GM19372 (cell line): Measurements from ENCODE around the gene MOV10L1.
"Not testable (repeated sequence)": the region's sequence is repeated elsewhere in the genome, so short reads cannot be mapped to it uniquely, and the experiment has no call there.

Experiments
- ATAC-seq: cut with Tn5 transposase; IDR thresholded peaks from one replicate; pipeline ENCODE4 v1.9.1; 2021; ENCODE audit warnings: mild to moderate bottlenecking, low read depth, moderate library complexity; ENCODE audit not compliant: unreplicated experiment

The MOV10L1 gene

DNA sequence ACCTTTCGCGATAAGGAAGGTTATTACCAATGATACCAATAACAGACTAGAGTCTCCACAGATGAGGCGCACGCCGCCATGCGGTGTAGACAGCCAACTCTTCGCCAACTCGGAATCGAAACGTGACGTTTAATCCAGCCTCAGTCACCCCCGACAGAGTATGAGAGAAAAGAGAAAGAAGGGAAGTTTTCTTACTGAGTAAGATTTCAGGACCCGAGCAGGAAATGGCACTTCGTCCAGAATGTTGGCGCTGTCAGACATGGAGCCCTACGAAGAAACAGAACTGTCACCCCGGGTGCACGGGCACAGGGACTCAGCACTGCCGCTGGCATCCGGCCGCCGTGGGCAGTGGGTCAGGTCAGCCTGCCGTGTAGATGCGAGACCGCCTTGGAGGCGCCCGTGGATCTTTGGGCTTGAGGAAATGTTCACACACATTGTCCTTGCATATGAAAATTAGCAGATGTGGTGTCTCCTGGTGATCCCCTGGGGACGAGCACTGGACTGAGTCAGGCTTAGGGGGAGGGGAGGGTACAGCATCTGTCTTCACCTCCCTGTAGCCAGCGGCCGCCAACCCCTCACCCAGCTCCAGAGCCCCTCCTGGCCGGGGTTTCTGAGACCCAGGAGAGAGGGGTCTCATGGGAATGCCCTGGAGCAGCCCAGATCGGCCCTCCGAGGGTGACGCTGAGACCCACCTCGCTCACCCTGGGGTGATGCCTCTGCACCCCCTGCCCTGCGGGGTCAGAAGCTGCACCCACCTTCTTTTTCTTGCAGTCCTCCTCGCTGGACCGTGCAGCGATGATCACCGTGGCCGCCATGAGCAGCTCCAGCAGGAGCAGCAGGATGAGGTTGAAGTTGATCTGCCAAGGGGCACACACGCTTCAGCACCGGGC, 12.9 kb upstream of the MOV10L1 start:
- ATAC-seq, result no peak

DNA sequence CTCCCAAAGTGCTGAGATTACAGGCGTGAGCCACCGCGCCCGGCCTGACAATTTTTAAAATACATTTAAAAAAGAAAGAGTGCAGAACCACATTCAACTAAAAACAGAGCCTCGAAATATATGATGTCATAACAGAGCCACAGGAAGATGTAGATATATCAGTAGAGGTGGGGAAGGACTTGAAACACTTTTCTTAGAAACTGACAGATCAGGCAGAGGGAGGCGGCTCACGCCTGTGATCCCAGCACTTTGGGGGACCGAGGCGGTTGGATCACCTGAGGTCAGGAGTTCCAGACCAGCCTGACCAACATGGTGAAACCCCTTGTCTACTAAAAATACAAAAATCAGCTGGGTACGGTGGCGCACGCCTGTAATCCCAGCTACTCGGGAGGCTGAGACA, 11.6 kb upstream of the MOV10L1 start:
- ATAC-seq, result no peak

DNA sequence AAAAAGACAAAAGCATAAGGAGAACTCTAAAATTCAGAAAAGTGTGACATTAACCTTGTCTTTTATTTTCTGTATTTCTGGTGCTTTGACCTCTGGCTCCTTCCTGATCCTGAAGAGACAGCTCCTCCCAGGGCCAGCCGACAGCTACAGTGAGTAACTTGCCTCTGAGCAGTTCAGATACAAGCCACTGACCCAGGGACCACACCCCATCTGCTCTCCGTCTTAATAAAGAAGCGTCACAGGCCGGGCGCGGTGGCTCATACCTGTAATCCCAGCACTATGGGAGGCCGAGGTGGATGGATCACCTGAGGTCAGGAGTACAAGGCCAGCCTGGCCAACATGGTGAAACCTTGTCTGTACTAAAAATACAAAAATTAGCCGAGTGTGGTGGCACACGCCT, 11.0 kb upstream of the MOV10L1 start:
- no peak for ATAC-seq

DNA sequence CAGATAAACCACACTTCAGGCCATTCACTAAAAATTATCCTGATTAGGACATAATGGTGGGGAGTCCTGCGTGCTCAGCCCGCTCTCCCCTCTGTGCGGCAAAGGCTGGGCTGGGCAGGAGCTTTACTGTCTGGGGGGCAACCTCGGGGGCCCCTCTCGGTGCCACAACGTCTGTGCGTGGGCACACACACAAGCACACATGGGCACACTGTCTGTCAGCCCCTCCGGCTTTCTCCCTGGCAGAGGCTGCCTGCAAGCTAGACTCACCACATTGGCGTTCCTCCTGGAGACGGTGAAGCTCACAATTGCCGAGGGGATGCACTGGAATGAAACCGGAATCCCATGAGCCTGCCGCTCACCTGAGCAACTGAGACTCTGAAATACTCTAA, 9.7 kb upstream of the MOV10L1 start:
- ATAC-seq, result no peak

DNA sequence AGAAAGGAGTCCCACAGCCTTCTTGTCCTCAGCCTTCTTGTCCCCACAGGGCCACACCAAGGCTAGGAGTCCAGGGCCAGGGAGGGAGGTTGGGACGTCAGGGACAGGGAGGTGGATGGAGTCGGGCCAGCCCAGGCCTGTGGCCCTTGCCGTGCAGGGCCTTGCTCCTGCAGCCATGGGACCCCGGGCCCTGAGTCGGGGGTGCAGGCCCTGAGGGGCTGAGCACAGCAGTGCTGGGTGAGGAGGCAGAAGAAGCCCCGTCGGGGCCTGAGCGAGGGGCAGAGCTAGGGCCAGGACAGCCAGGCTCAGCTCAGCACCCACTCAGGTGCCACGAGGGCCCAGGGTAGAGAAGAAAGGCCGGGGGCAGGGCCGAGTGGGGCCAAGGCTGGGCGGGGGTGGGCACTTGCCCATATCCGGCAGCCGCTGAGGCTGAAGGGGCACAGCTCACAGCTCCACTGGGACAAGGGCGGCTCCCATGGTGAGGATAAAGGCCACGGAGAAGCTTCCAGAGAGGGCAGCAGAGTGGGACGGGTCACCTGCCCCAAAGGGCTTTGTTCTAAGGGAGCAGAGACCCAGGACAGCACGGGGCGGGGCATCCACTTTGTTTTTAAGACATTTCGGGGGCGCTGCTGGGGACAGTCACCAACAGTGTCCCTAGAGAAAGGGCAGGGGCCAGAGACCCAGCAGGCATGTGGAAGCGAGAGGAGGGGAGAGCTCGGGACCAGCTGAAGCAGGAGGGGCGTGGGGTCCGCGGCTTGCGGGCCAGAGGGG, 8.2 kb upstream of the MOV10L1 start:
- ATAC-seq, result no peak

DNA sequence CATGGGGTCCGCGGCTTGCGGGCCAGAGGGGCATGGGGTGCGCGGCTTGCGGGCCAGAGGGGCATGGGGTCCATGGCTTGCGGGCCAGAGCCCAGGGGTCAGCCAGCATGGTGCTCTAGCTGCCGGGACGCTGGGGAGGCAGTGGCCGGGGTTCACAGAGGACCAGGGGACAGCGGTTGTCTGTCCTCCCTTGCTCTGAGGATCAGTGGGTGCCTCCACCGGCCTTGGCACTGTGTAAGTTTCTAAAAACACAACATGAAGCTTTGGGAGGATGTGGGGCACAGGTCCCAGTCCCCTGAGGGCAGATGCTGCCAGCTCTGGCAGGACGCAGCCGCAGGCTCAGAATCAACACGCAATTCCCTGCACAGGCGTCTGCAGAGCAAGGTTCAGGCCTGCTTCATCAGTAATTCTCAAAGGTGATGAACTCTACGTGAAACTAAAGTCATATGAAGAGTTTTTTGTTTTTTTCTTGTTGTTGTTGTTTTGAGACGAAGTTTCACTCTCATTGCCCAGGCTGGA, 7.5 kb upstream of the MOV10L1 start:
- ATAC-seq, result no peak

DNA sequence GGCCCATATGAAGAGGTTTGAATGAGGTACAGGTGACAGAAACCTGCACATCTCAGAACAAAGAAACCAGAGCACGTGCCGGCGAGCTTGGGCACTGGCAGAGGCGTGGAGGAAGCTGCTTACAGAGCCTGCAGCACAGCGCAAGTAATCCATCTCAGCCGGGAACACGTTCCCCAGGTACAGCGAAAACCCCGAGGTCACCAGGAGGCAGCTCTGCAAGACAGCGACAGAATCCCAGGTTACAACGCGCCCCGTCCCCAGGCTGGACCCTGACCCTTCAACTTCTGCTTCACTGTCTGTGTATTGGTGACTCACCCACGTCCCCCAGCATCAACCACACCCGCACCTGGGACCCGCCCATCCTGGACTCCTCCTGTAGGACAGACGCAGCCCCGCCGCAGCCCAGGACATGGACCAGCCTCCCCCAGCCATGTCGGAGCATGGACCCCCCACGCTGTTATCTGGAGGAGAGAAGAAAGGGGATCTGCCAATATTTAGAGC, 6.8 kb upstream of the MOV10L1 start:
- no peak for ATAC-seq

DNA sequence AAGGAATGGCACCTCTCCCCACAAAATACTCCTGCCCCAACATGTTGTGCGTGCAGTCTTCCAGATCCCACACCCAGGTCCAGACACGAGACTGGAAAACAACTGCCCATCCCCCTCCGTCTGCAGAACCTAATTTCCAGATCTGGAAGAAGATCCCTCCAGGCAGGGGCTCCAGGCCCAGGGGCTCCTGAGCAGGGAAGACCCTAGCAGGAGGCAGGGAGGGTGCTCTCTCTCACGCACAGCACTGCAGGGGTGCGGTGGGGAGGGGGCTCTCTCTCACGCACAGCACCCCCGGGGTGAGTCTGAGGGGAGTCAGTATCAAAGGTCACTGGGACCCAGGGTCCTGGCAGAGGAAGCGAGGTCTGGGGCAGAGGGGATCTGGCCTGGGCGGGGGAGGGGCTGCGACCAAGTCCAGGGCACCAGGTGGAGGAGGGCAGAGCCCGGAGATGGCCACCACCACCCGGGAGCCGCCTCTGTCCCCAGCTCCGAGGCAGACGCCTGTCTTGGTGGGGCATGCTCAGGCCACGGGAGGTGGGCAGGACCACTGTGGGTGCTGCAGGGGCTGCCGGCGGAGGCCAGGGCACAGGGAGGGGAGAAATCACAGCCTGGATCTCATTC, 6.2 kb upstream of the MOV10L1 start:
- no peak for ATAC-seq

DNA sequence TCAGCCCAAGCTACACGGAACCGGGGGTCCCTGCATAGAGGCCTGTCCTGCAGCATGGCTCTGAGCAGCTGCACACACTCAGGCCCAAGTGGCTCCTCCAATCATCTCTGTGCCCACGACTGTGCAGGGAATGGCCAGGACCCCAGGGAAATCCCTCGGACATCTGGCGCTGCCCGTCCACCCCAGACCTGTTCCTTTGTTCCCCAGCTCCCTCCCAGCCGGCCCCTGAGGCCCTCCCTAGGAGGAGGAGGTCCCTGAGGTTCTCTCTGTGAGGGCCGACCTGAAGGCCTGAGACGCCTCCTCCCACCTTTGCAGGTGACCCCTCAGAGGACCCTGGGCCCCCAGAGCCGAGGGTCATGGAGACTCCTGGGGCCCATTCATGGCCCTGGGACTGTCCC, 5.7 kb upstream of the MOV10L1 start:
- ATAC-seq, result no peak

DNA sequence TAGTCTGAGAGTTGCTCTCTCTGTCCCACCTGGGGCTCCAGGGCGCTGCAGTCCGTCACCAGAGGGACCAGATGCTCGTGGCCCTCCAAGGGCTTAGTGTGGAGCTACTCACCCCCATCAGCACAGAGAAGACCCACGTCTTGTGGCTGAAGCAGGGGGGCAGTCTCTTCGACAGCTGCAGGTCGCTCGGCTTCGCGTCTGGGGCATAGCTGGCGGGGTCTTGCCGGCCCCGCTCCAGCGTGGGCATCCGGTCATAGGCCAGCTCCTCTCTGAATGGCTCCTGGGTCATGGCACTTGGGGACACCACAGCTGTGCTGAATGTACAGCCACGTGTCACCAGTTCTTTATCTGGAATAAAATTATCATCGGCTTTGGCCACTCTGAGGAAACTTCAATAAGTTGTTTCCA, 5.2 kb upstream of the MOV10L1 start:
- ATAC-seq, result no peak

DNA sequence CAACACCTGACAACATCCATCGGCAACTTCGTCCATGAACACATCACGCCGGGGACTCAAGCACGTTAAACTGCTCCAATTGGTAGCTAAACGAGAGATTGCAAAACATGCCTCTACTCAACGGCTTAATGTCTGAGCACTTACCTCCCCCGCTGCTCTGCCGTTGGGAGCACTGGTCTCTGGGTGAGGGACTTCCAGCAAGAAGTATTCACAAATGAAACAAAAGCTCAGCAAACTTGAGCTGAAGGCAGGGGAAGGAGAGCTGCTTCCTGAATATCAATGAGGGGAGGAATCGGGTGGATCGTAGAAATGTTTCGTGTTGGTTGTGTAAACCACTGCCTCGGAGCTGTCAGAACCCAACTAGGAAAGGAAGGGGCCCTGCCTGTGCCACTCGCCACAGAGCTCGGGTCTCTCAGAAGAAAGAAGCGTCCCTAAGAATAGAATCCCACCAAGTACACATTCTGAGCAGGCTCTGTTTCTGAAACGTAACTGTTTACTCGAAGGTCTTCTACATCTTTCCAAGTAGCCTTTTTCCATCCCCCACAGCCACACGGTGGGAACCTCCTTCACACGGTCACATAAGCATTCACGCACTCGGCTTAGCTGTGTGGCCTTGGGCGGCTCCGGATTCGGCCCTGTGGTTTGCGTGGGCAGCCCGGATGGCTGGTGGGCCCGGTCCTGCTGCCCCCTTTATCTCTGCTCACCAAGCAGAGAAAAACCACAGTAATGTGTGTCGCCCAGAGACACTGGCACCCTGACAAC, 4.4 kb upstream of the MOV10L1 start, which contains the start of gene MLC1:
MLC1 (minus strand) TSS at position 216 of the 762 bp plus-strand sequence. CDS start 524 bp downstream, outside the sequence.
- ATAC-seq, result no peak

DNA sequence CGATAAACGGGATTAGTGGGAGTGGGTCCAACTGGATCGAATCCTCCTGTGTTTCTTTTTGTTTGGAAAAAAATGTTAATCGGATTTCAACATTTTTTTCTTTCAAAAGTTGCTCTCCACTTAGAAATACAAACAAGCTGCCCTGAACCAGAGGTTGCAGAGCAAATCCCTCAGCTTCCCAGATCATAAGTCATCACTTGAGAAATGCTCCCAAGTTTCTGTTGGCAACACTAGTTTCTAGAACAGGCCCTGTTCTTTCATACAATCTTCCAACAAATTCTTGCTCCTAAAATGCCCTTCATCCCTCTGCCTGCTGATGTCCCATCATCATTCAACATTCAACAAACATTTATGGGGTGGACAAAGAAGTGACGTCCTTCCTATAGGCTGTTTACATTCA, 3.3 kb upstream of the MOV10L1 start:
- ATAC-seq, result no peak

DNA sequence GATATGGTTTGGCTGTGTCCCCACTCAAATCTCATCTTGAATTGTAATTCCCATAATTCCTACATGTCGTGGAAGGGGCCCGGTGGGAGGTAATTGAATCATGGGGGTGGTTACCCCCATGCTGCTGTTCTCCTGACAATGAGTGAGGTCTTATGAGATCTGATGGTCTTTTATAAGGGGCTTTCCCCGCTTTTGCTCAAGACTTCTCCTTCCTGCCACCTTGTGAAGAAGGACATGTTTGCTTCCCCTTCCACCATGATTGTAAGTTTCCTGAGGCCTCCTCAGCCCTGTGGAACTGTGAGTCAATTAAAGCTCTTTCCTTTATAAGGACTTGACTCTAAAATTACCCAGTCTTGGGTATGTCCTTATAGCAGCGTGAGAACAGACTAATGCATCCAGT, 2.8 kb upstream of the MOV10L1 start:
- not testable (repeated sequence) for ATAC-seq

DNA sequence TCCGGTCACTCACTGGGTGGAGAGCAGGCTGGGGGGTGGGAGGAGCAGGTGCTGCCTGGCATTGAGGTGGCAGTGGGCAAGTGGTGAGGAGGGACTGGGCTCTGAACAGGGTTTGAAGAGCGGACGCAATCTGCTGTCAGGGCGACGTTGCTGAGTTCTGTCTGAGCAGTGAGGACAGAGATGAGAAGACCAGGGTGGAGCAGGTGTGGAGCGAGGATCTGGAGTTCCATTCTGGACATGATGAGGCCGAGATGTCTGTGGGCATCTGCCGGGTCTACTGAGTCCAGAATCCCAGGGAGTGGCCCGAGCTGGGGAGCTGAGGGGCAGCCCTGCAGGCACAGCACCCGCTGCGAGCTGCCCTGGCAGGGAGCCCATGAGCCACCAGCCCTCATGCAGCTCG, 2.2 kb upstream of the MOV10L1 start:
- ATAC-seq, result no peak

DNA sequence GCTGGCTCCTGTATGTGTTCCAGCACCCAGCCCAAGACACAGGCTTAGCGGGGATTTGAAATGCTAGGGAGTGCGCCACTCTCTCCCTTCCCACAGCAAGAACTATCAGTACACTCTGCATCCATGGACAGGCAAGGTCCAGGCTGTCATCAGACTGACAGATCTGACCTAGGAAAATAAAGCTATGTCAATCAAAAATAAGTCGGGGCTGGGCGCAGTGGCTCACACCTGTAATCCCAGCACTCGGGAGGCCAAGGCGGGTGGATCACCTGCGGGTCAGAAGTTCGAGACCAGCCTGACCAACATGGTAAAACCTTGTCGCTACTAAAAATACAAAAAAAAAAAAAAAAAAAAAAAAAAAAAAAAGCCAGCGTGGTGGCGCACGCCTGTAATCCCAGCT, 1.7 kb upstream of the MOV10L1 start:
- no peak for ATAC-seq

DNA sequence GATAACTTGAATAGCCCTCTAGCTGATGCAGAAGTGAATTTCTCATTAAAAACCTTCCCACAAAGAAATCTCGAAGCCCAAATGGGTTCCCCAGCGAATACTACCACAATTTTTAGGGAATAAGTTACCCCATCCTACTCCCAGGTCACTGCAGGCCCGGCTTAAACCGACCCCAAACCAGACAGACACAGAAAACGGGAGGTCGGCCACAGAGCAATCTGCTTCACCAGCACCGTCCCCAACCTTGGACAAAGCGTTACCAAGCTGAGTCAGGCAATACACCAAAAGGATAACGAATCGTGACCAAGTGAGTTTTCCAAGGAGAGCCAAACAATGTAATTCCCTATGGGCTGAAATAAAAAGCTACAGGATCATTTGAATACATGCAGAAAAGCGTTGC, 575 bp upstream of the MOV10L1 start:
- no peak for ATAC-seq

DNA sequence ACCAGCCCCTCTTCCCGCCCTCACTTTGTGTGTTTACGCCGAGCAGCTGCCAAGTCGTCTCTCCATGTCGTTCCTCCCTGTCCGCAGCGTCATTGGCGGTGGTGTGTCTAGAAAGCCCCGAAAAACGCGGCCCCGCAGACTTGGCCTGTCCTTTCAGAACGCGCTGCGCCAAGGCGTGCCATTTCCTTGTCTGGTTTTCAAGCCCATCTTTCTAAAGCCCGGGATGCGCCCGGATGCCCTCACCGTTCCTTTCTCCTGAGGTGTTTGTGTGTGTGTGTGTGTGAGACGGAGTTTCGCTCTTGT, 557 bp downstream of the MOV10L1 start:
- no peak for ATAC-seq

DNA sequence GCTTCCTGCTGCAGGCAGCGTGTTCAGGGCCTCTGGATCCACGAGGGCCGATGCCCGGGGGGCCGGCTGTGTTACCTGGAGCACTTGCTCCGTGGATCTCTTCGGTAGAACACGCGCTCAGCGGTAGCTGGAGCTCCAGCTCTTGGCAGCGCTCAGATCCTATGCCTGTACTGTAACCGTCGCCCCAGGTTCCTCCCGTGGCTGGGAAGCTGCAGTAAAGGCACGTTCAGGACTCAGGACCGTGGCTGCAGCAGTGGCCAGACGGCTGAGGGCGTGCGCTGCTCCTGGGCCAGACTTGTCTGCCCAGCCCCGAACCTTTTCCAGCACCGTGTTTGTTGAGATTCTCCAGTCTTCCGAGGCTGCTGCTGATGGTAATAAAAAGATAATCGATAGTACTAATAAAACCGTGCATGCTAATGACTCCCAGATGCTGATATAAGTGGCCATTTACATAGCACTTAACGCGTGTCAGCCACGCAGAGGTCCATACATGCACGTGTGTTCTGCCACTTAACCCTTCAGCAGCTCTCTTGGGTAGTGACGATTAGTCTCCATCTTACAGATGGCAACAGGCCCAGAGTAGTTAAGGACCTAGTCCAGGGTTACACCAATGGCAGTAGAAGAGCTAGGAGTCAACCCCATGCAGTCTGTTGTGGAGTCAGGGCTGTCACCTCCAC, 1.4 kb downstream of the MOV10L1 start:
- ATAC-seq, result no peak

DNA sequence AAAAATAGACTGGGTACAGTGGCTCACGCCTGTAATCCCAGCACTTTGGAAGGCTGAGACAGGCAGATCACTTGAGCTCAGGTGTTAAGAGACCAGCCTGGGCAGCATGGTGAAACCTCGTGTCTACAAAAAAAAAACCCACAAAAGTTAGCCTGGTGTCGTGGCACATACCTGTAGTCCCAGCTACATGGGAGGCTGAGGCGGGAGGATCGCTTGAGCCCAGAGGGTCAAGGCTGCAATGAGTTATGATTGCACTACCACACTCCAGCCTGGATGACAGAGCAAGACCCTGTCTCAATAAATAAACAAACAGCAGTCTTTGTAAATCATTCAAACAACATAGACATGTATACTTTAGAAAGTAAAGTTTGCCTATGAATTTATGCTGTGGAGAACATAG, 2.5 kb downstream of the MOV10L1 start:
- ATAC-seq, result no peak

DNA sequence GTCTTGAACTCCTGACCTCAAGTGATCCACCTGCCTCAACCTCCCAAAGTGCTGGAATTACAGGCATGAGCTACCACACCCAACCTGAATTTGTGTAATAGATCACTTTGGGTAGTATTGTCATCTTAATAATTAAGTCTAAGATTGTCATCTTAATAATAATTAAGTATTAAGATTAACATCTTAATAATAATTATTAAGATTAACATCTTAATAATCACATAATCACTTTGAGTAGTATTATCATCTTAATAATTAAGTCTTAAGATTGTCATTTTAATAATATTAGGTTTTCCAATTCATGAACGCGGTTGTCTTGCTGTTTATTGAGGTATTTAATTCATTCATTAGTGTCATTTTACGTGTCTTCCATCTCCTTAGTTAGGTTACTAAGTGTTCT, 8.2 kb downstream of the MOV10L1 start:
- no peak for ATAC-seq
